GM10847 (cell line): ENCODE data around the gene TMEM151A.
A peak's percentile ranks its signal among the peaks of the same experiment; 100 is the strongest.

Source experiments
- POLR2A ChIP-seq: IDR thresholded peaks from 2 replicates; pipeline ENCODE4 v1.6.1; 2011; ENCODE audit not compliant: insufficient read length; ENCODE audit errors: extremely low read depth

Gene TMEM151A

GRCh38 chr11:66264914-66265313 lies 26.8 kb upstream of the TMEM151A start:
- TF ChIP-seq POLR2A: no peak

DNA sequence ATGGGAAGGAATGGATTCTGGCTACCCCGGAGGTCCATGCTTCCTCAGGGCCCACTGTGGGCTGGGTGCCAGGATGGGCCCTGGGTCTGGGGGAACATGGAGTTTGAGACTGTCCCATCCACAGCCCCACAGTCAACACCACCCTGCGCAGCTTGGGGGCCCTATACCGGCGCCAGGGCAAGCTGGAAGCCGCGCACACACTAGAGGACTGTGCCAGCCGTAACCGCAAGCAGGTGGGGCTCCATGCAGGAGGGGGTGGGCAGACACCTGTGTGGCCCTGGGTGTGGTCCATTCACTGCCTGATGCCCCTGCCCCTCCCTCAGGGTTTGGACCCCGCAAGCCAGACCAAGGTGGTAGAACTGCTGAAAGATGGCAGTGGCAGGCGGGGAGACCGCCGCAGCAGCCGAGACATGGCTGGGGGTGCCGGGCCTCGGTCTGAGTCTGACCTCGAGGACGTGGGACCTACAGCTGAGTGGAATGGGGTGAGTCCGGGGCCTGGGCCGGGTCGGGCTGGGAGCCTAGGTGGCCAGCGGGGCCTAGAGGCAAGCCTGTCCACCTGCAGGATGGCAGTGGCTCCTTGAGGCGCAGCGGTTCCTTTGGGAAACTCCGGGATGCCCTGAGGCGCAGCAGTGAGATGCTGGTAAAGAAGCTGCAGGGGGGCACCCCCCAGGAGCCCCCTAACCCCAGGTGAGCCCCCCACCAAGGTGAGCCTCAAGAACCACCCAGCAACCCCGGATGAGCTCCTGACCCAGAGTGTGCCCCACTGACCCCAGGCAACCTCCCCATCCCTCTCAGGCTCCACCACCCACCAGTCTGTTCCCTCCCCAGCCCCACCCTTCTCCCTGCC lies 25.9 kb upstream of the TMEM151A start:
- TF ChIP-seq POLR2A: no peak

DNA sequence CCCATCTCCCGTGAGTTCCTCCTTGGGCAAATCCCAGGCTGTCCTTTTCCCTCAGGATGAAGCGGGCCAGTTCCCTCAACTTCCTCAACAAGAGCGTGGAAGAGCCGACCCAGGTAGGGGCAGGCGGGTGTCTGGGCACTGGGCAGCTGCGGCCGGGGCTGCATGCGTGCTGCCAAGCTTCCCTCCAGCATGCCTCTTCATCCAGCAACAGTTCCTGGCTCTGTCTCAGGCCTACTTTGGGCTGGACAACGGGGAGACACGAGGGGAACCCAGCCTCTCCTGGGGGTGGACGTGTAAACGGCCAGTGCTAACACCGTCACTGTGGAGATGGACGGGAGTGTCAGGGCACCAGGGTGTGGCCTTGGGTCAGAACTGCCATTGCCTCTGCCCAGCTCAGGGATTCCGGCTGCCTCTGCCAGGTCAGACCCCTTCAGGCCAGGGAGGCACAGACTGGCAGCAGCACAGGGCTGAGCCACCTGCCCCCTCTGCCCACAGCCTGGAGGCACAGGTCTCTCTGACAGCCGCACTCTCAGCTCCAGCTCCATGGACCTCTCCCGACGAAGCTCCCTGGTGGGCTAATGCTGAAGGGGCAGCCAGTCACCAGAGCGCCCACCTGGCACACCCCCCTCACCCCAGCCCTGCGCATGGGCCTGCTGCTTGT lies 25.2 kb upstream of the TMEM151A start:
- no peak for TF ChIP-seq POLR2A

GRCh38 chr11:66267039-66267378 lies 24.7 kb upstream of the TMEM151A start:
- TF ChIP-seq POLR2A: no peak

GRCh38 chr11:66267379-66268243 lies 24.1 kb upstream of the TMEM151A start:
- peak; percentile 34 for TF ChIP-seq POLR2A

DNA sequence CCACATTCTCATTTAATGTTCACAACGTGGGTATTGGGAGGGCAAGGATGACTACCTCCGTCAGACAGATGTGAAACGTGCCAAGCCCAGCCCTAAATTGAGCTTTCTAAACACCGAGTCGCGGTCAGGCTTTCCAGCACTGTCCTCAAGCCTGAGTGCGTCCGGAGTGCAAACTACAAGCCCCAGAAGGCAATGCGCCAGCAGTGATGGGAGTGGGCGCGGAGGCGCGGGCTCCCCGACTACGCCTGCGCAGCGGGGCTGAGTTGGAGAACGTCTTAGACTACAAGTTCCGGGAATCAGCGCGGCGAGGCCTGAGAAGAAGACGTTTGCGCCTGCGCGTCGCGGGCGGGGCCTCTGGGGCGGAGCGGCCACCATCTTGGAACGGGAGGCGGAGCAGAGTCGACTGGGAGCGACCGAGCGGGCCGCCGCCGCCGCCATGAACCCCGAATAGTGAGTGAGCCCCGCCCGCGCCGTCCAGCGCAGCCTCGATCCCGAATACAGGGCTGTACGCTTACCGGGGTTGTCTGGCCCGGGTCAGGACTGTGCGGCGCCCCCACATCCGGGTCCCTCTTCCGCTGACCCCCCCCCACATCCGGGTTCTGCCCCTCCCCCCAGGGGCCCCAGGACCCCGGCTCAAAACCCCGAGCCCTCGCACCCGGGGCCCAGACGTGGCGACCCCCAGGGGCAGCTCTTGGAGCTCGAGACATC lies 23.3 kb upstream of the TMEM151A start, which contains the start of gene RAB1B:
Gene RAB1B, plus strand, starts transcription at position 396 of the 708 bp plus-strand sequence. Its CDS starts 41 bp downstream, at position 437.
- TF ChIP-seq POLR2A: peak; percentile 47

DNA sequence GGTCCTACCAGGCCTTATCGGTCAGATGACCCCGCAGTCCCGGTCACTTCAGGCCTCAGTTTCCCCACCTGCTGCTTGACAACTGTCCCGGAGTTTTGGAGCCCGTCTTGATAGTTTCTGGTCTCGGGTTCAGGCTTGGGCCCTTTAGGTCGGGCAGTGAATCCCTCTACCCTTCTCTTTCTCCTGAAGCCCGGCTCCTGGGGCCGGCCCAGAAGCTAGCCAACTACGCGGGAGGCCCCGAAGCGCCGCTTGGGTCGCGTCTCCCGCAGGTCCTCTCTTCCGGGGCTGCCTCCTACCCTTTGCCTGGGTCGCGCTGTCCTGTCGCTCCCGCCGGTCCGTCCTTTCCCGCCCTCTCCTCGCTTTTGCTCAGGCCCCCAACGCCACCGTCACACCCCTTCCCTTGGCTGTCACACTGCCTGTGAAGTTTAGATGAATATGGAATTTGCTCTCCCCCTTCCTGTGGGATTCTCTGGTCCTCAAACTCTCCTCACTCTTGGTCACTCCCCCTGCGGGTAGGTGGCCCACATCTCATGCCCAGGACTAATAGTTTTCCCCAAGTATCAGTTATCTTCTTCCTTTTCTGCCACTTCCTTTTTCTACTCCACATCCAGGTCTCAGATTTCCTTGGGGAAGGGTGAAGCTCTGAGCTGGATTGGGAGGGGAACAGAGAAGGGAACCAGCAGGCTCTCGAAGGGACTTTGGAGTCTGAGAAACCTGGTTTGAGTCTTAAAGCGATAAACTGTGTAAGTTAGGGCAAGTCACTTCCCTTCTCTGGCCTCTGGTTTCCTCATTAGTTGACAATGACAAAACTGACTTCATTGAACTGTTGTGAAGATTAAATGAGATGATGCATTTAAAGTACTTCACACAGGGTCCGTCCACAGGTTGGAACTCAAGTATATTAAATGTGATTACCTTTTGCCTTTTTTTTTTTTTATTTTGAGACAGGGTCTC lies 22.5 kb upstream of the TMEM151A start:
- TF ChIP-seq POLR2A: no peak

- no peak for TF ChIP-seq POLR2A
These were observed 19.9 kb upstream of the TMEM151A start for GRCh38 chr11:66271816-66272215.

DNA sequence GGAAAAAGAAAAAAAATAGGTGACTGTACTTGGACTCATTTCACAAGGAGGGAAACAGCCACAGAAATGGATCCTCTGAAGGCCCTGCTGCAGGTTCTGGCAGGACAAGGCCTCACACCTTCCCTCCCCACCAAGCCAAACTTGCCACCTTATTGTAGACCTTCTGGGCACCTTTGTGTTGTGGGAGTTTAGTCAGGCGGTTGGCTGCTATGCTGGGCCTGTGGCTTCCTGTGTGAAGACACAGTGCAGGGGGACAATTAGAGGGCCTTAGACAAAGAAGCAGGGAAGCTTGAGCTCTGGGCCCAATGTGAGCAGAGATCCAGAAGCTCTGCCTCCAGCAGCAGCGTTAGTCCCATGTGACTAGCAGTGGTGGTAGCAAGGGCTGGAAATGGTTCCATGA lies 19.1 kb upstream of the TMEM151A start:
- no peak for TF ChIP-seq POLR2A

- no peak for TF ChIP-seq POLR2A
These were observed 17.5 kb upstream of the TMEM151A start for GRCh38 chr11:66274219-66274618.

GRCh38 chr11:66275396-66275795 lies 16.3 kb upstream of the TMEM151A start:
- TF ChIP-seq POLR2A: no peak

GRCh38 chr11:66275984-66276612 lies 15.6 kb upstream of the TMEM151A start:
- no peak for TF ChIP-seq POLR2A
